GM06990 (cell line): ENCODE results near the gene C2CD4D.
A peak's percentile ranks its signal among the peaks of the same experiment; 100 is the strongest.

Experiments
- DNase-seq: peaks from one replicate; pipeline ENCODE4 v3.0.0-alpha.2; 2011; ENCODE audit not compliant: insufficient read length; ENCODE audit errors: extremely low read depth
- H3K27me3 ChIP-seq: replicated peaks from 2 replicates; pipeline ENCODE4 v1.6.0; 2011; ENCODE audit warnings: low read length; ENCODE audit not compliant: control insufficient read depth, insufficient read depth
- H3K36me3 ChIP-seq: 2 replicates; pipeline ENCODE4 v1.5.1; 2011; ENCODE audit warnings: low read length; ENCODE audit not compliant: control insufficient read depth, insufficient read depth
- H3K4me3 ChIP-seq: replicated peaks from 2 replicates; pipeline ENCODE4 v1.5.1; 2011; ENCODE audit warnings: low read depth, mild to moderate bottlenecking, control low read depth, low read length
- TF ChIP-seq, protein P1 (sequence below): IDR thresholded peaks from 2 replicates; pipeline ENCODE4 v1.5.1; 2011; ENCODE audit warnings: low read length, control low read depth, mild to moderate bottlenecking, inconsistent platforms; ENCODE audit not compliant: insufficient read depth, poor library complexity, severe bottlenecking

C2CD4D gene

DNA sequence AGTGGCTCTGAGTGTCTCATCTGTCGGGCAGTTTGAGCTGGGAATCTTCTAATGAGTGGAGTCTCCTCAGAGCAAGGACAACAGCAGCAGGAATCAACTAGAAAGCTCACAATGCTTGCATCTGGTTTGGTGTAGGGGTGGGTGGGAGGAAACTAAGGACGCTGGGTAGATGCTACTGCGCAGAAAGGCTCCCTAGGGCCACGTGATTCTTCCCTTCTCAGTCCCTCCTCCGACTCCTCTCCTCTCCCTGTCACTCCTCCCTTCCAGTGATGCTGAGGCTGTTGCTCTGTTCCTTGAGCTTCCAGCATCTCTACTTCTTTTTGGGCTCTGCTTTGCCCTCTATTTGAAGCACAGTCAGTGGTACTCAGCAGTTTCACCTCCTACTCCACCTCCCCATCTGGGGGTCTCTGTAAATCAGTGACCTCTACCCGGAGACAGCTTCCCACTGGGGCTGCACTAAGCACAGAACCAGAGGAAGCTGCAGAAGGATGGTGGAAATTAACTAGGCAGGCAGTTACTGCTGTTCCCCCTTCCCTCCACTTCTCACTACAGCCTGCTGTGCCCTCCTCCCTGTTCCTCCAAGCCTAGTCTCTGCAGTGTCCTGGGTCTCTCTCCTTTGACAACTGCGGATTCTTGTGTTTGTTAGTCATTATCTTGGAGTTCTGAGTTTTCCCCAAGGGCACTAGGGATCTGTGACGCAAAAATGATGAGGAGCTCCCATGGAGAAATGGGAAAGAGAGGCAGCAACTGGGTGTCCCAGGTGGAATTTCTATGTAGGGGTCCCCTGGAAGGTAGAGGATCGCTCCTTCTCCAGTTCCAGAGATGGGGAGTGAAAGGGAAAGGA, 40.2 kb downstream of the C2CD4D start:
- no peak for DNase-seq
- H3K27me3 ChIP-seq: no peaks in the 10 kb centered on the region
- TF ChIP-seq, protein P1, sequence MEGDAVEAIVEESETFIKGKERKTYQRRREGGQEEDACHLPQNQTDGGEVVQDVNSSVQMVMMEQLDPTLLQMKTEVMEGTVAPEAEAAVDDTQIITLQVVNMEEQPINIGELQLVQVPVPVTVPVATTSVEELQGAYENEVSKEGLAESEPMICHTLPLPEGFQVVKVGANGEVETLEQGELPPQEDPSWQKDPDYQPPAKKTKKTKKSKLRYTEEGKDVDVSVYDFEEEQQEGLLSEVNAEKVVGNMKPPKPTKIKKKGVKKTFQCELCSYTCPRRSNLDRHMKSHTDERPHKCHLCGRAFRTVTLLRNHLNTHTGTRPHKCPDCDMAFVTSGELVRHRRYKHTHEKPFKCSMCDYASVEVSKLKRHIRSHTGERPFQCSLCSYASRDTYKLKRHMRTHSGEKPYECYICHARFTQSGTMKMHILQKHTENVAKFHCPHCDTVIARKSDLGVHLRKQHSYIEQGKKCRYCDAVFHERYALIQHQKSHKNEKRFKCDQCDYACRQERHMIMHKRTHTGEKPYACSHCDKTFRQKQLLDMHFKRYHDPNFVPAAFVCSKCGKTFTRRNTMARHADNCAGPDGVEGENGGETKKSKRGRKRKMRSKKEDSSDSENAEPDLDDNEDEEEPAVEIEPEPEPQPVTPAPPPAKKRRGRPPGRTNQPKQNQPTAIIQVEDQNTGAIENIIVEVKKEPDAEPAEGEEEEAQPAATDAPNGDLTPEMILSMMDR: no peak
- no peak overlapping the region for H3K4me3 ChIP-seq
- no peaks in the 10 kb centered on the region for H3K36me3 ChIP-seq

DNA sequence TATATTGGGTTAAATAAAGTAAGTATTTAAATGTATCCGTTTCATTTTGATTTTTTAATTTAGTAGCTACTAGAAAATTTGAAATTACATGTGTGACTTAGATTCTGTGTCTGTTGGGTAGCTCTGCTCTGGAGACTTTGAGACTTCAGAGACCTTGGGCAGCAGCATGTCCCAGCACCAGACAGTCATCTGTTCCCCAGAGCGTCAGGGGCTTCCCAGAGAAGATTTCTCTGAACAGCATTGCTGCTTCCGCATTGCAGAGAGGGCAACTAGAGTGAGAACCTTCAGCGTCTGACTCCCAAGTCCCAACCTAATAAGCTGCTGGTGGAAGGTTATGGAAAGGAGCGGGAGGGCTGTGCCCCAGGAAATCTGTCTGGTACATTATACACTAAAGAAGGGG, 41.0 kb downstream of the C2CD4D start:
- TF ChIP-seq, protein P1: no peak
- Histone ChIP-seq H3K36me3 (no peaks in the 10 kb centered on the region), H3K4me3 (no peak overlapping the region), H3K27me3 (no peaks in the 10 kb centered on the region)
- DNase-seq: no peak

DNA sequence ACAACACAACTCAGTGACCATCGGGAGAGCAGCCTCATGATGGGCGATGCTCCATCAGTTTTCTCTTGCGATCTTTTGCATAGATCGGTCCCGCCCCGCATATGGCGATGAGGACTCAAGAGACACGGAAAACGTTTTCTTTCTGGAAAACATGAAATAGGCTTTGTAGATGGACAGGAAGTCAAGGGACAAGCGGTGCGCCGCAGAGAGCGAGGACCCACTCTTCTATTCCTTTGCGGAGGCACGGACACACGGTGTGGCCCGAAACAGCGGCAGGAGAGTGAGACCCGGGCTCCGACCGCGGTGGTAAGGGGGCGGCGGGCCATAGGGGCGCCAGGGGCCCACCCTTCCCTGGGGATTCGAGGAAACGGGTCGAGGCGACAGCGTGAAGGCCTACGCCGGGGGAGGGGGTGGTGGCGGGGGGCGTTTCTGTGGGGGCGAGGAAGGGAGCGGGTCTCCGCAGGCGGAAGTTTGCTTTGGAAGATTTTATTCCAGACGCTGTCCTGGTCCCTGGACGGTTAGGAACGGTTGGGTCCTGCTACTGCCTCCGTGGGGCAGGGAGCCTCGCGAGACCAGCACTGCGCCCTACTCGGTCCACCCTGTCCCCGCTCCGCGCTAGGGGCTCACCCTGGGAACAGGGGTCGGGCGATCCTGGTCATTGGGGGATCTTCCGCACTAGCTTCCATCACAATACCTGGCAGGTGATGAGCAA, 48.5 kb downstream of the C2CD4D start:
- H3K36me3 ChIP-seq: no peaks in the 10 kb centered on the region
- peak overlapping the region; percentile 88 for H3K4me3 ChIP-seq
- peak; percentile 22 for DNase-seq
- no peaks in the 10 kb centered on the region for H3K27me3 ChIP-seq
- TF ChIP-seq, protein P1: no peak

DNA sequence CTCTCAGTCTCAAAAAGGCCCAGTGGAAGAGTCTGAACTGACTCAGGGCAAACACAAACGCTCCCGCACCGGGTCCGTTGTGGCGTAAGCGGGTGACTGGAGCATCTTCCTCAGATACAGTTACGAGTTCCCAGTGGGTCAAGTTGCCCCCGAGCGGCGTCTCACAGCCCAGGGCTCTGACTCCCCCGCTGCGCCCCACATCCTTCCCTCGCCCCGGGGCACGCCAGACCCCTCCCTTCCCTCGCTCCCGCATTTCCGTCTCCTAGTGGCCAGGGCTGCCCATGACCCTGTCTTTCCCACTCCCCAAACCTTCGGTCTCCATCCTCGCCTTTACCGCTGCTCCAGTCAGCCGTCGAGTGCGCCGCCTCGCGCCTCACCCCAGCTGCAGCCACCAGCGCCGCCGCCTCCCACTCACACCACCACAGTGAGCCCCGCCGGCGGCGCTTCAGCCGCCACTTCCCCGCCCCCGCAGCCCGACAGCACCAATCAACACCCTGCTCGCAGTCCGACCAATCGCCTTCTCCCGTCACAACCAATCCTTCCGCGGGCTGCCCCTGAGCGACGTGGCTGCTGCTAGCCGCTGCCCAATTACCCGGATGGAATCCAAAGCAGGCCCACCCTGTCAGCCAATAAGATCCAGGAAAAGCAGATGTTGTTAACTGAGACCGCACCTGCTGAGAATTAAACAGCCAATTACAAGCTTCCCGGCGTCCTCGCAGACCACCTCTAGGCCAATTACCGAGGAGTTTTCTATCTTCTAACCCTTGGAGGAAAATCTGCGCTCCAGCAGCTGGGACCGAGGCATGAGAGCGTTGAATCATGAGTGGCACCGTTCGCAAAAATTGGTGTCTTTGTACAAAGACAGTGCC, 49.3 kb downstream of the C2CD4D start, which contains the start of gene TDRKH:
Gene TDRKH (minus strand): TSS at position 430 of the 869 bp plus-strand sequence. CDS start 7,478 bp downstream, outside the sequence.
- DNase-seq: peak; percentile 98
- Histone ChIP-seq H3K36me3 (no peaks in the 10 kb centered on the region), H3K4me3 (peak within 1 kb of the TSS; percentile 88), H3K27me3 (no peaks in the 10 kb centered on the region)
- TF ChIP-seq, protein P1: peak; percentile 44
